ENCODE measurements around the gene SLC16A13.
"Not testable (repeated sequence)": the region's sequence is repeated elsewhere in the genome, so short reads cannot be mapped to it uniquely, and the experiment has no call there.

DNA sequence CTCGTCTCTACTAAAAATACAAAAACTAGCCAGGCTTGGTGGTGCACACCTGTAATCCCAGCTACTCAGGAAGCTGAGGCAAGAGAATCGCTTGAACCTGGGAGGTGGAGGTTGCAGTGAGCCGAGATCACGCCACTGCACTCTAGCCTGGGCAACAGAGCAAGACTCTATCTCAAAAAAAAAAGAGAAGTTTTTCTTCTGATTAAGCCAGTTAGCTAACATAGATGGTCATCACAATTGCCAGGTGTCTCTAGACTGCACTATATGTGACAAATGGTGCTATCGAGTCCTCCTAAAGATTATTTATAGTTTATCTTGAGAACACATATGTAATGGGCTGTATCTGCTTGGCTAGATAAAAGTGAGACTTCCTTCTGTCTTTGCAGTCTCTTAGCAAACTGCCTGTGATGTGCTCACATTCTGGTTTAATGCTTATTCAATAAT is 42.2 kb upstream of the SLC16A13 start:
- TF ChIP-seq, protein P1, sequence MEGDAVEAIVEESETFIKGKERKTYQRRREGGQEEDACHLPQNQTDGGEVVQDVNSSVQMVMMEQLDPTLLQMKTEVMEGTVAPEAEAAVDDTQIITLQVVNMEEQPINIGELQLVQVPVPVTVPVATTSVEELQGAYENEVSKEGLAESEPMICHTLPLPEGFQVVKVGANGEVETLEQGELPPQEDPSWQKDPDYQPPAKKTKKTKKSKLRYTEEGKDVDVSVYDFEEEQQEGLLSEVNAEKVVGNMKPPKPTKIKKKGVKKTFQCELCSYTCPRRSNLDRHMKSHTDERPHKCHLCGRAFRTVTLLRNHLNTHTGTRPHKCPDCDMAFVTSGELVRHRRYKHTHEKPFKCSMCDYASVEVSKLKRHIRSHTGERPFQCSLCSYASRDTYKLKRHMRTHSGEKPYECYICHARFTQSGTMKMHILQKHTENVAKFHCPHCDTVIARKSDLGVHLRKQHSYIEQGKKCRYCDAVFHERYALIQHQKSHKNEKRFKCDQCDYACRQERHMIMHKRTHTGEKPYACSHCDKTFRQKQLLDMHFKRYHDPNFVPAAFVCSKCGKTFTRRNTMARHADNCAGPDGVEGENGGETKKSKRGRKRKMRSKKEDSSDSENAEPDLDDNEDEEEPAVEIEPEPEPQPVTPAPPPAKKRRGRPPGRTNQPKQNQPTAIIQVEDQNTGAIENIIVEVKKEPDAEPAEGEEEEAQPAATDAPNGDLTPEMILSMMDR (IDR thresholded peaks at IDR 0.05), result not testable (repeated sequence)
- not testable (repeated sequence) for TF ChIP-seq POLR2A (IDR thresholded peaks at IDR 0.05)

Data from body of pancreas (tissue), 4 donors.